HFF-Myc (cell line): Measurements from ENCODE around the gene RBM8A.
A peak's percentile ranks its signal among the peaks of the same experiment; 100 is the strongest.

Experiments used
- DNase-seq: peaks from one replicate; pipeline ENCODE4 v3.0.0-alpha.2; 2011; ENCODE audit warnings: low read depth; ENCODE audit errors: extremely low read depth
- H3K4me3 ChIP-seq: replicated peaks from 2 replicates; pipeline ENCODE4 v1.5.1; 2011; ENCODE audit warnings: low read depth, mild to moderate bottlenecking, control low read depth, low read length
- CTCF ChIP-seq: IDR thresholded peaks from 2 replicates; pipeline ENCODE4 v1.5.1; 2012; ENCODE audit warnings: mild to moderate bottlenecking, low read depth, low read length, control low read depth; ENCODE audit errors: missing control alignments

Gene RBM8A

GRCh38 chr1:145878724-145879123 lies 48.6 kb downstream of the RBM8A start:
- TF ChIP-seq CTCF: no peak
- DNase-seq: no peak
- no peak overlapping the region for H3K4me3 ChIP-seq

DNA sequence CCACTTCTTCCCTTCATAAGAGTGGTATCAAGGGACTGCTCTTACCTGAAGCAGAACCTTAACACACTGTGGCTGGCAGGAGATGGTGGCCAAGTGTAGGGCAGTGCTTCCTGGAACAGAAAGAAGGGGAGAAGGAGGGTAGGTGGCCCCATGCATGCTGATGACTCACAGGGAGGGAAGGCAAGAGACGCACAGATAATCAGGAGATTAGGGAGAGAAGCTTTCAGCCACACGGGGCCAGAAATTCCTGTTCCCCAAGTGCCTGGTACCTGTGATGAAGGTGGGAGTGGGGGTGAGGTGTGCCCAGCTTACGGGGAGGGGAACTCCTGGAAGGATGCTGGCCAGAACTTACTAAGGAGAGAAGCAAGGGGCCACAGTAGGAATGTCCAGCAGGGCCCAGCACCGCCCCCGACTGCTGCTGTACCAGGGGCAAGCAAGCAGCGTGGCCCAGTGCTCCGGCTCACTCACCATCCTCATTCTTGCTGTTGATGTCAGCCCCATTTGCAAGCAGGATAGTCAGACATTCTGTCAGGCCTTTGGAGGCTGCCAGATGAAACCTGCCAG lies 49.3 kb downstream of the RBM8A start:
- no peak overlapping the region for H3K4me3 ChIP-seq
- DNase-seq: no peak
- no peak for TF ChIP-seq CTCF

DNA sequence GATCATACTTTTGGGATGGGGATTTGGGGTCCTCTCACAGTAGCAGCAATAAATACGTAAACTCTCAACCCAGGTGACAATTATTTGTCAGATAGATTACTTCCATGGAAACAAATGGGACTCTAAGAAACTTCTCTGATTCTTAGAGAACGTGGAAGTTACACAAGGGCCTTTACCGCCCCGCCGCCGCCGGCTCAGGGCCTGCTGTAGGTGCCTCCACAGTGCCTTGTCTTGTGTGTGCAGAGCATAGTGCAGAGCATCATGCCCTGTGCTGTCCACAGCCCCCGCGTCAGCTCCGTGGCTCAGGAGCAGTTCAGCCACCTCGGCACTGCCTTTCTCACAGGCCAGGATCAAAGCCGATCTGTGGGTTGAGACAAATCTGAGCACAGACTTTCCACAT lies 52.6 kb downstream of the RBM8A start:
- no peak for TF ChIP-seq CTCF
- no peak for DNase-seq
- H3K4me3 ChIP-seq: no peak overlapping the region

GRCh38 chr1:145871994-145872924 lies 55.0 kb downstream of the RBM8A start:
- peak overlapping the region; percentile 32 for H3K4me3 ChIP-seq
- DNase-seq: no peak

More at GRCh38 chr1:145871994-145872924, 55.0 kb downstream of the RBM8A start:
- no peak for TF ChIP-seq CTCF
